GM19324 (cell line): ENCODE results near the gene GALNT3.
A peak's percentile ranks its signal among the peaks of the same experiment; 100 is the strongest.

Experiments
- ATAC-seq: cut with Tn5 transposase; IDR thresholded peaks from one replicate; pipeline ENCODE4 v1.9.1; 2021; ENCODE audit warnings: mild to moderate bottlenecking, moderate library complexity; ENCODE audit not compliant: unreplicated experiment, low FRiP score

Gene GALNT3

GRCh38 chr2:165793779-165794535 lies at the start of gene GALNT3:
GALNT3 (minus strand) TSS chr2:165794247; CDS start chr2:165770700, 23,547 bp downstream.
- peak; percentile 52 for ATAC-seq

GRCh38 chr2:165843351-165843750 lies 49.3 kb upstream of the GALNT3 start:
- no peak for ATAC-seq

- ATAC-seq, result no peak
Observed at GRCh38 chr2:165840333-165840958, 46.4 kb upstream of the GALNT3 start.

- no peak for ATAC-seq
Observed at GRCh38 chr2:165839610-165840009, 45.6 kb upstream of the GALNT3 start.

- no peak for ATAC-seq
Observed at GRCh38 chr2:165837122-165837521, 43.1 kb upstream of the GALNT3 start.

GRCh38 chr2:165835363-165835762 lies 41.3 kb upstream of the GALNT3 start:
- ATAC-seq, result no peak

GRCh38 chr2:165833156-165833555 lies 39.1 kb upstream of the GALNT3 start:
- no peak for ATAC-seq

- no peak for ATAC-seq
Observed at GRCh38 chr2:165827921-165828276, 33.9 kb upstream of the GALNT3 start.

- ATAC-seq, result peak; percentile 77
Observed at GRCh38 chr2:165827016-165827920, 33.2 kb upstream of the GALNT3 start.

GRCh38 chr2:165825041-165825440 lies 31.0 kb upstream of the GALNT3 start:
- no peak for ATAC-seq

- ATAC-seq, result no peak
Observed at GRCh38 chr2:165820296-165820695, 26.2 kb upstream of the GALNT3 start.

- ATAC-seq, result no peak
Observed at GRCh38 chr2:165818920-165819319, 24.9 kb upstream of the GALNT3 start.

GRCh38 chr2:165815299-165816141 lies 21.5 kb upstream of the GALNT3 start:
- ATAC-seq, result peak; percentile 75

GRCh38 chr2:165814473-165814872 lies 20.4 kb upstream of the GALNT3 start:
- no peak for ATAC-seq

GRCh38 chr2:165811592-165812370 lies 17.7 kb upstream of the GALNT3 start:
- no peak for ATAC-seq

- no peak for ATAC-seq
Observed at GRCh38 chr2:165810418-165810817, 16.4 kb upstream of the GALNT3 start.

- no peak for ATAC-seq
Observed at GRCh38 chr2:165804719-165805118, 10.7 kb upstream of the GALNT3 start.

GRCh38 chr2:165803123-165803760 lies 9.2 kb upstream of the GALNT3 start:
- ATAC-seq, result no peak

GRCh38 chr2:165801176-165801575 lies 7.1 kb upstream of the GALNT3 start:
- ATAC-seq, result no peak
